ENCODE results near the gene ETFA.

ETFA gene

DNA sequence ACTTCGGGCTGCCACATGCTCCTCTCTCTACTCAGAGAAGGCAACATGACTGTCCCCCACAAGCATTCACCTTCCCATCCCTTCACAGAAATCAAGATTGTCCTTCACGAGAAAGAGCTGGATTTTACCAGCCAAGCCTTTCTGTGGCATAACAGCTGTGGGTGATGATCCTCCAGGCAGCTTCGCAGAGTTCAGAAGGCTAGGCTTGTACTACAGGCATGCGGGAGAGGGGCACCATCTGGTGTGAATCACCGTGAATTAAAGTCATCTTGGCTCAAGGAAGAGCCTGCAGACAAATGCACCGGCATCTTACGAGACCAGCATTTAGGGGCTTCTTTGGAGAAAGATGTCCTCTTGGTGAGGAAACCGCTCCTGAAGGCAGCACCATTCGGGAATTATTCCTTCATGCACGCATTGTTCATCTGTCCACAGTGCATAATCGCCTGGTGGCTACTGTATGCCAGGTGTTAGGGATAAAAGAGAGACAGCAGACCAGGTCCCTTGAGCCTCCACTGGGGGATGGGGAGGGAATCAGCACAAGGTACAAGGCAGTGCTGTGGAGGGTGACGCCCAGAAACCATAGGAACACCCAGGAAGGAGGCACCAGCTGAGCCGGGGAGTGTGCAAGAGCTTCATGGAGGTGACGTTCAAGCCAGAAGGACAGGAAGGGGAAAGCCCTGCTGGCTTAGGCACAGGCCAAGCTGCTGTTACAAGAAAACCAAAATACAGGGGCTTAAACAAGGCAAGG, 142.9 kb downstream of the ETFA start:
- no peak for FAIRE-seq

DNA sequence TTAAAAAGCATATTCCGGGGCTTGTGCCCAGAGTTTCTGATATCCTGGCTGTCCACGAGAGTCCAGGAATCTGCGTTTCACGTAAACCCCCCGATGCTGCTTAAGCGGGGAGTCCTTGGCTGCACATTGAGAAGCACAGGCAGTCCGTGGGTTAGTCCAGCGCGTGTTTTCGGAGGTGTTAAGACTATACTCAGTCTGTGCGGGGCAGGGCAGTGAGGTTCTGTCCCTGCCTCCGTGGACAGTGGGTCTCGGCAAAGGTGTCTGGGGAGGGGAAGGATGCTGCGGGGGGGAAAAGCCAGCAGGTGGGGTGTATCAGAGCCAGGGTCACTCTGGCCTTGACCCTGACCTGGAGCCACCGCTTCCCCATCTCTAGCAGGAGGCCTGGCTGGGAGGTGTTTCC, 145.3 kb downstream of the ETFA start:
- FAIRE-seq, result no peak

All from TTC549 (cell line).